Measurements from ENCODE around the gene OS9. TPM values are rescaled to one million over a fixed set of nuclear protein-coding genes. Genes with fewer than 3 reads are reported as not detected.

The OS9 gene
- total RNA-seq, 1 experiment from 2014 or later: 186 TPM

DNA sequence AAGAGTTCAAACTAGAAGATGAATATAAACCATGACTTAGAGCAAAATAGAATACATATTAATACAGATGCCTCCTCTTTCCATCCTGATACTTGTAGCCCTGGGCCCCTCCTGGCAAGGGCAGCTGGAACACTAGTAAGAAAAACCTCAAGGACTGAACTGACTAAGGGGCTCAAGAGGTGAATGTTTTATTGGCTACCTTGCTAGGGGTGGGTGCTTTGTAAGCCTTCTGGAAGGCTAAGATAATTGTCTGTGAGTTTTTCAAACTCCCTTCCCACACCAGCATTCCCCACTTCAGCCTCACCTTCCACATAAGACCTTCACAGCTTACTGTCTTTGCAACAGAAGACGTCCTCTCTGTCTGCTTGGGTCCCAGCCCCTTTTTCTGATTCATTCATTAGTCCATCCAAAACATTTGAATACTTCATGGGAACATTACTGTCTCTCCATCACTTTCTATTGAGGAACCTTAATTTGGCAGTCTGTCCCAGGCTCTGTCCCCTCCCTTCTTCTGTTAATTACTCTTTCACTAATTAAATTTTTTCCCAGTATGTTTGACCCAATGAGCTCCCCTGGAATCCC, 59.9 kb downstream of the OS9 start:
- DNase-seq (ENCODE audit: low read depth, low spot score): no peak
- H3K9me3 ChIP-seq (ENCODE audit: control insufficient read depth, insufficient read depth, low read depth, low read length): no peaks in the 10 kb centered on the region
- CTCF ChIA-PET: no interaction called here
- peaks cover 14% of the 10 kb centered on the region for H3K4me1 ChIP-seq (ENCODE audit: control insufficient read depth, insufficient read depth, low read length)
- in situ Hi-C loops (cut with HindIII; ENCODE audit: low pct_unique_long_range_greater_than_20kb, low sequenced_read_pairs): no loop called here
- ATAC-seq: no peak
- peaks cover 9% of the 10 kb centered on the region for H3K27me3 ChIP-seq (ENCODE audit: control insufficient read depth, insufficient read depth, low read length)
- TF ChIP-seq SIN3A (IDR thresholded peaks at IDR 0.05; ENCODE audit: borderline replicate concordance, insufficient read depth, low read depth, low read length) (no peak), POLR2AphosphoS5 (IDR thresholded peaks at IDR 0.05; ENCODE audit: low read depth, low read length) (no peak), TCF7L2 (IDR thresholded peaks at IDR 0.05; ENCODE audit: low read depth, low read length) (no peak)
- TF ChIP-seq, protein P1, sequence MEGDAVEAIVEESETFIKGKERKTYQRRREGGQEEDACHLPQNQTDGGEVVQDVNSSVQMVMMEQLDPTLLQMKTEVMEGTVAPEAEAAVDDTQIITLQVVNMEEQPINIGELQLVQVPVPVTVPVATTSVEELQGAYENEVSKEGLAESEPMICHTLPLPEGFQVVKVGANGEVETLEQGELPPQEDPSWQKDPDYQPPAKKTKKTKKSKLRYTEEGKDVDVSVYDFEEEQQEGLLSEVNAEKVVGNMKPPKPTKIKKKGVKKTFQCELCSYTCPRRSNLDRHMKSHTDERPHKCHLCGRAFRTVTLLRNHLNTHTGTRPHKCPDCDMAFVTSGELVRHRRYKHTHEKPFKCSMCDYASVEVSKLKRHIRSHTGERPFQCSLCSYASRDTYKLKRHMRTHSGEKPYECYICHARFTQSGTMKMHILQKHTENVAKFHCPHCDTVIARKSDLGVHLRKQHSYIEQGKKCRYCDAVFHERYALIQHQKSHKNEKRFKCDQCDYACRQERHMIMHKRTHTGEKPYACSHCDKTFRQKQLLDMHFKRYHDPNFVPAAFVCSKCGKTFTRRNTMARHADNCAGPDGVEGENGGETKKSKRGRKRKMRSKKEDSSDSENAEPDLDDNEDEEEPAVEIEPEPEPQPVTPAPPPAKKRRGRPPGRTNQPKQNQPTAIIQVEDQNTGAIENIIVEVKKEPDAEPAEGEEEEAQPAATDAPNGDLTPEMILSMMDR (IDR thresholded peaks at IDR 0.05): no peak
- TF ChIP-seq, protein P2, sequence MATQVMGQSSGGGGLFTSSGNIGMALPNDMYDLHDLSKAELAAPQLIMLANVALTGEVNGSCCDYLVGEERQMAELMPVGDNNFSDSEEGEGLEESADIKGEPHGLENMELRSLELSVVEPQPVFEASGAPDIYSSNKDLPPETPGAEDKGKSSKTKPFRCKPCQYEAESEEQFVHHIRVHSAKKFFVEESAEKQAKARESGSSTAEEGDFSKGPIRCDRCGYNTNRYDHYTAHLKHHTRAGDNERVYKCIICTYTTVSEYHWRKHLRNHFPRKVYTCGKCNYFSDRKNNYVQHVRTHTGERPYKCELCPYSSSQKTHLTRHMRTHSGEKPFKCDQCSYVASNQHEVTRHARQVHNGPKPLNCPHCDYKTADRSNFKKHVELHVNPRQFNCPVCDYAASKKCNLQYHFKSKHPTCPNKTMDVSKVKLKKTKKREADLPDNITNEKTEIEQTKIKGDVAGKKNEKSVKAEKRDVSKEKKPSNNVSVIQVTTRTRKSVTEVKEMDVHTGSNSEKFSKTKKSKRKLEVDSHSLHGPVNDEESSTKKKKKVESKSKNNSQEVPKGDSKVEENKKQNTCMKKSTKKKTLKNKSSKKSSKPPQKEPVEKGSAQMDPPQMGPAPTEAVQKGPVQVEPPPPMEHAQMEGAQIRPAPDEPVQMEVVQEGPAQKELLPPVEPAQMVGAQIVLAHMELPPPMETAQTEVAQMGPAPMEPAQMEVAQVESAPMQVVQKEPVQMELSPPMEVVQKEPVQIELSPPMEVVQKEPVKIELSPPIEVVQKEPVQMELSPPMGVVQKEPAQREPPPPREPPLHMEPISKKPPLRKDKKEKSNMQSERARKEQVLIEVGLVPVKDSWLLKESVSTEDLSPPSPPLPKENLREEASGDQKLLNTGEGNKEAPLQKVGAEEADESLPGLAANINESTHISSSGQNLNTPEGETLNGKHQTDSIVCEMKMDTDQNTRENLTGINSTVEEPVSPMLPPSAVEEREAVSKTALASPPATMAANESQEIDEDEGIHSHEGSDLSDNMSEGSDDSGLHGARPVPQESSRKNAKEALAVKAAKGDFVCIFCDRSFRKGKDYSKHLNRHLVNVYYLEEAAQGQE (IDR thresholded peaks at IDR 0.05; ENCODE audit: insufficient read depth in 1 of 2, low read depth in 2 of 2, low read length in 1 of 2): no peak
- intact Hi-C loops (cut with micrococcal nuclease; ENCODE audit: unreplicated experiment): no loop called here
- 0 out of 4 replicates have a peak overlapping the region, but pooled peaks of 1 of the 2 experiments have one; percentile 55 for H3K4me3 ChIP-seq (ENCODE audit: low read depth in 2 of 2, low read length in 2 of 2)
- peaks cover 11% of the 10 kb centered on the region for H3K36me3 ChIP-seq (ENCODE audit: control insufficient read depth, insufficient read depth, low read length)
- H3K27ac ChIP-seq (ENCODE audit: low read length): no peak overlapping the region
- no TSS peak for BruUV-seq (replicated peaks)
- POLR2A ChIA-PET: no interaction called here

DNA sequence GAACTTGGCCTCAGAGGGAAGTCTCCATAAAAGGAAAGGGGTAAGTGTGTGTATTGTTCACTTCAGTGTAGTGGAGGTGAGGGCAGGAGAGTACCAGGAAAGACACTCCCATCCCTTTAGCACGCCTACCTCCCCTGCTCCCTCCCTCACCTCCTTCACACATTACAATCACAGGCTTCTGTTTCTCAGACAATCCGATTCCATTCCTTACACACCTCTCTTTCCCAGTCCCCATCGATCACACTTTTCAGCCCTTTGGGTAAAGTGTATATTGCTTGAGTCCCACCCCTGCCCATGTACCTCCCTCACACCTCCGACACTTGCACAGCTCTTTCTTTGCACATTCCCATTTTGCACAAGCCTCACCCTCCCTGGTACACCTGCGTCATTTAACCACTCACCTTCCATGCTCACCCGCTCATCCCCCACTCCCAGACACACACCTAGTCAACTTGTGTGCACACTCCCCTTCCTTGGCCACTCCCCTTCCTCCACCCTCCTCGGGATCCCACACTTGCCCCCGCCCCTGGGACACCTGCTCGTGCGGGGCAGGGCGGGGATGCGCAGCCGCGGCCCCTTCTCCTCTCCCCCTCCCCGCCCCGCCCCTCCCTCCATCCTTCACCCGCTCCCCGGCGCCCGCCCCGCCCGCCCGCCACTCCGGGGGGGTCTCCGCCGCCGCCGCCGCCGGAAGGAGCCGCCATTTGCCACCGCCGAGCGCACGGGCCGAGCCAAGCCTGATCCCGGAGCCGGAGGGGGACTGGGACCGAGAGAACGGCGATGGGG, 60.7 kb downstream of the OS9 start, which contains the start of gene MARCHF9:
TSS of gene MARCHF9 (plus strand) at position 693 of the 783 bp plus-strand sequence. CDS start 426 bp downstream, outside the sequence.
- Histone ChIP-seq H3K27me3 (ENCODE audit: control insufficient read depth, insufficient read depth, low read length) (peaks cover 9% of the 10 kb centered on the region), H3K9me3 (ENCODE audit: control insufficient read depth, insufficient read depth, low read depth, low read length) (no peaks in the 10 kb centered on the region), H3K27ac (ENCODE audit: low read length) (no peak within 1 kb of the TSS), H3K4me1 (ENCODE audit: control insufficient read depth, insufficient read depth, low read length) (peaks cover 14% of the 10 kb centered on the region), H3K4me3 (ENCODE audit: low read depth in 2 of 2, low read length in 2 of 2) (peak within 1 kb of the TSS; percentile 45 to 55), H3K36me3 (ENCODE audit: control insufficient read depth, insufficient read depth, low read length) (peaks cover 11% of the 10 kb centered on the region)
- no TSS peak for BruUV-seq (replicated peaks)
- TF ChIP-seq SIN3A (IDR thresholded peaks at IDR 0.05; ENCODE audit: borderline replicate concordance, insufficient read depth, low read depth, low read length) (no peak), TCF7L2 (IDR thresholded peaks at IDR 0.05; ENCODE audit: low read depth, low read length) (no peak), POLR2AphosphoS5 (IDR thresholded peaks at IDR 0.05; ENCODE audit: low read depth, low read length) (no peak)
- TF ChIP-seq, protein P2 (IDR thresholded peaks at IDR 0.05; ENCODE audit: insufficient read depth in 1 of 2, low read depth in 2 of 2, low read length in 1 of 2): no peak
- TF ChIP-seq, protein P1 (IDR thresholded peaks at IDR 0.05): no peak
- in situ Hi-C loops (cut with HindIII; ENCODE audit: low pct_unique_long_range_greater_than_20kb, low sequenced_read_pairs) (no loop called here), intact Hi-C loops (cut with micrococcal nuclease; ENCODE audit: unreplicated experiment) (no loop called here)
- DNase-seq (ENCODE audit: low read depth, low spot score) (no peak), ATAC-seq (peak; percentile 28)
- CTCF ChIA-PET: no interaction called here
- POLR2A ChIA-PET: no interaction called here
